ENCODE results near the gene PLEKHA7.
"Not testable (repeated sequence)": the region's sequence is repeated elsewhere in the genome, so short reads cannot be mapped to it uniquely, and the experiment has no call there.

The PLEKHA7 gene

GRCh38 chr11:16918543-16919182 is 95.6 kb downstream of the PLEKHA7 start:
- in situ Hi-C loops (cut with MboI; ENCODE audit: low sequenced_read_pairs): not testable (repeated sequence)

GRCh38 chr11:16917941-16918340 is 96.3 kb downstream of the PLEKHA7 start:
- in situ Hi-C loops (cut with MboI; ENCODE audit: low sequenced_read_pairs): no loop called here

- in situ Hi-C loops (cut with MboI; ENCODE audit: low sequenced_read_pairs): no loop called here
Observed at GRCh38 chr11:16912692-16913111, 101.5 kb downstream of the PLEKHA7 start.

- in situ Hi-C loops (cut with MboI; ENCODE audit: low sequenced_read_pairs): no loop called here
Observed at GRCh38 chr11:16911658-16912057, 102.6 kb downstream of the PLEKHA7 start.

GRCh38 chr11:16911186-16911585 is 103.0 kb downstream of the PLEKHA7 start:
- in situ Hi-C loops (cut with MboI; ENCODE audit: low sequenced_read_pairs): no loop called here

GRCh38 chr11:16909359-16910035 is 104.7 kb downstream of the PLEKHA7 start:
- in situ Hi-C loops (cut with MboI; ENCODE audit: low sequenced_read_pairs): no loop called here

GRCh38 chr11:16905375-16905774 is 108.8 kb downstream of the PLEKHA7 start:
- in situ Hi-C loops (cut with MboI; ENCODE audit: low sequenced_read_pairs): no loop called here

GRCh38 chr11:16904761-16905160 is 109.5 kb downstream of the PLEKHA7 start:
- in situ Hi-C loops (cut with MboI; ENCODE audit: low sequenced_read_pairs): not testable (repeated sequence)

- in situ Hi-C loops (cut with MboI; ENCODE audit: low sequenced_read_pairs): no loop called here
Observed at GRCh38 chr11:16902781-16903378, 111.3 kb downstream of the PLEKHA7 start.

- in situ Hi-C loops (cut with MboI; ENCODE audit: low sequenced_read_pairs): no loop called here
Observed at GRCh38 chr11:16902182-16902581, 112.0 kb downstream of the PLEKHA7 start.

- in situ Hi-C loops (cut with MboI; ENCODE audit: low sequenced_read_pairs): no loop called here
Observed at GRCh38 chr11:16900491-16900890, 113.7 kb downstream of the PLEKHA7 start.

- in situ Hi-C loops (cut with MboI; ENCODE audit: low sequenced_read_pairs): no loop called here
Observed at GRCh38 chr11:16899708-16900303, 114.4 kb downstream of the PLEKHA7 start.

- in situ Hi-C loops (cut with MboI; ENCODE audit: low sequenced_read_pairs): no loop called here
Observed at GRCh38 chr11:16898274-16898985, 115.8 kb downstream of the PLEKHA7 start.

GRCh38 chr11:16897470-16898061 is 116.6 kb downstream of the PLEKHA7 start:
- in situ Hi-C loops (cut with MboI; ENCODE audit: low sequenced_read_pairs): no loop called here

GRCh38 chr11:16896729-16897469 is 117.3 kb downstream of the PLEKHA7 start:
- in situ Hi-C loops (cut with MboI; ENCODE audit: low sequenced_read_pairs): no loop called here

GRCh38 chr11:16895306-16895705 is 118.9 kb downstream of the PLEKHA7 start:
- in situ Hi-C loops (cut with MboI; ENCODE audit: low sequenced_read_pairs): no loop called here

- in situ Hi-C loops (cut with MboI; ENCODE audit: low sequenced_read_pairs): no loop called here
Observed at GRCh38 chr11:16893456-16894066, 120.7 kb downstream of the PLEKHA7 start.

GRCh38 chr11:16891964-16892363 is 122.2 kb downstream of the PLEKHA7 start:
- in situ Hi-C loops (cut with MboI; ENCODE audit: low sequenced_read_pairs): no loop called here

GRCh38 chr11:16891165-16891564 is 123.0 kb downstream of the PLEKHA7 start:
- in situ Hi-C loops (cut with MboI; ENCODE audit: low sequenced_read_pairs): no loop called here

- in situ Hi-C loops (cut with MboI; ENCODE audit: low sequenced_read_pairs): no loop called here
Observed at GRCh38 chr11:16890442-16890841, 123.8 kb downstream of the PLEKHA7 start.

All from HL-60/S4 treated with retinoic acid at 250 ng/mL for 4 days and 3 days (cell line).